PC-9 (cell line): ENCODE data around the gene TTF2. TPM values are rescaled to one million over a fixed set of nuclear protein-coding genes. Genes with fewer than 3 reads are reported as not detected.
A peak's percentile ranks its signal among the peaks of the same experiment; 100 is the strongest.

Source experiments
- BruUV-seq: library from RNA; stranded (reverse); fragments of 400-500 nt; replicated peaks from 2 replicates; lab custom pipeline; 2021; lab: Mats Ljungman, UMichigan
- CTCF ChIA-PET: fragments of 300-600 bp; sonication (Branson Sonifier 250); formaldehyde crosslinking; loops from one replicate; lab custom pipeline; 2022; ENCODE audit warnings: antibody characterized with exemption; lab: Charles Lee
- POLR2A ChIA-PET: fragments of 300-600 bp; sonication (Branson Sonifier 250); formaldehyde crosslinking; loops from one replicate; lab custom pipeline; 2022; ENCODE audit warnings: antibody characterized with exemption; ENCODE audit not compliant: unreplicated experiment; lab: Charles Lee
- DNase-seq, 2 experiments: peaks; one replicate each; pipeline versions ENCODE4 v3.0.0 to v3.0.0-alpha.2; 2015 to 2022; ENCODE audit warnings: mixed read lengths in 1 of 2
- H2AFZ ChIP-seq: fragments of 200-600 bp; sonication (generic); 2 replicates; pipeline ENCODE4 v1.8.1; 2017; ENCODE audit warnings: antibody characterized with exemption
- H3F3A ChIP-seq: fragments of 200-600 bp; sonication (generic); 2 replicates; pipeline ENCODE4 v1.8.1; 2017; ENCODE audit warnings: antibody characterized with exemption, mild to moderate bottlenecking, low read depth; ENCODE audit not compliant: insufficient read depth
- H3K27ac ChIP-seq: fragments of 200-600 bp; sonication (generic); 2 replicates; pipeline ENCODE4 v1.6.1; 2016; ENCODE audit warnings: mixed run types
- H3K27me3 ChIP-seq: fragments of 200-600 bp; sonication (generic); 2 replicates; pipeline ENCODE4 v1.6.1; 2016; ENCODE audit warnings: low read depth, mixed run types; ENCODE audit not compliant: insufficient read depth
- H3K36me3 ChIP-seq: fragments of 200-600 bp; sonication (generic); 2 replicates; pipeline ENCODE4 v1.6.1; 2016; ENCODE audit warnings: low read depth, mixed run types
- H3K4me1 ChIP-seq: fragments of 200-600 bp; sonication (generic); replicated peaks from 2 replicates; pipeline ENCODE4 v1.6.1; 2016; ENCODE audit warnings: mixed run types; ENCODE audit not compliant: insufficient read depth
- H3K4me2 ChIP-seq: fragments of 200-600 bp; sonication (generic); 2 replicates; pipeline ENCODE4 v1.6.1; 2017; ENCODE audit warnings: mixed run types
- H3K4me3 ChIP-seq: fragments of 200-600 bp; sonication (generic); 2 replicates; pipeline ENCODE4 v1.6.1; 2016; ENCODE audit warnings: mixed run types
- H3K79me2 ChIP-seq: fragments of 200-600 bp; sonication (generic); 2 replicates; pipeline ENCODE4 v1.6.1; 2017; ENCODE audit warnings: low read depth, mixed run types
- H3K9me2 ChIP-seq: fragments of 200-600 bp; sonication (generic); 2 replicates; pipeline ENCODE4 v1.8.1; 2017; ENCODE audit warnings: mild to moderate bottlenecking; ENCODE audit not compliant: insufficient read depth
- H3K9me3 ChIP-seq: fragments of 200-600 bp; sonication (generic); 2 replicates; pipeline ENCODE4 v1.8.1; 2016; ENCODE audit warnings: low read depth; ENCODE audit not compliant: insufficient read depth
- H4K20me1 ChIP-seq: fragments of 200-600 bp; sonication (generic); 2 replicates; pipeline ENCODE4 v1.8.1; 2017; ENCODE audit not compliant: insufficient read depth
- CTCF ChIP-seq: fragments of 200-600 bp; sonication (generic); conservative IDR thresholded peaks from 2 replicates; pipeline ENCODE4 v1.6.1; 2017; ENCODE audit warnings: mixed run types, antibody characterized with exemption, mild to moderate bottlenecking, moderate library complexity
- EZH2 ChIP-seq: fragments of 200-600 bp; sonication (generic); IDR thresholded peaks from 2 replicates; pipeline ENCODE4 v1.8.0; 2017; ENCODE audit warnings: antibody characterized with exemption, low read depth
- intact Hi-C: fragments of 100-400 bp; cut with micrococcal nuclease; formaldehyde crosslinking; loops from one replicate; pipeline ENCODE4 v1.10.0; 2022; ENCODE audit not compliant: unreplicated experiment
- total RNA-seq: library from RNA; stranded (reverse); gene quantifications from 2 replicates; pipeline ENCODE4 v1.2.3, GENCODE V29; 2021

Gene TTF2
- total RNA-seq, 1 experiment from 2014 or later: 62.2 TPM

- no peaks in the 10 kb centered on the region for H4K20me1 ChIP-seq
- H3K4me2 ChIP-seq: peak overlapping the region; percentile 73
- ChIA-PET POLR2A (interaction anchor here (0.5 to 0.9 kb wide), 2 partner anchors 9 to 64 kb away, joined by 5 to 7 read pairs; partner anchors contain the start of gene VTCN1), CTCF (no interaction called here)
- H3K27ac ChIP-seq: peak overlapping the region; percentile 89
- no peaks in the 10 kb centered on the region for H3K9me3 ChIP-seq
- DNase-seq: peak; percentile 79 to 99
- no peaks in the 10 kb centered on the region for H3K9me2 ChIP-seq
- H3K4me1 ChIP-seq: peaks cover 41% of the 10 kb centered on the region
- peaks cover 33% of the 10 kb centered on the region for H3F3A ChIP-seq
- intact Hi-C loops: loop anchor here (1.0 to 2.0 kb wide), 2 partner anchors 64 to 123 kb away; partner anchors contain the start of gene VTCN1
- H3K27me3 ChIP-seq: no peaks in the 10 kb centered on the region
- H3K4me3 ChIP-seq: peak overlapping the region; percentile 27; the same call in 1 of the 2 replicates
- TF ChIP-seq EZH2 (no peak), CTCF (no peak)
- BruUV-seq: no TSS peak
- peak overlapping the region; percentile 70 for H2AFZ ChIP-seq
- no peaks in the 10 kb centered on the region for H3K36me3 ChIP-seq
- H3K79me2 ChIP-seq: no peaks in the 10 kb centered on the region
Observed at GRCh38 chr1:117146575-117147340, 86.6 kb downstream of the TTF2 start.

GRCh38 chr1:117147341-117147831 is 87.3 kb downstream of the TTF2 start:
- peak overlapping the region; percentile 9; the same call in 1 of the 2 replicates for H3K4me3 ChIP-seq

More at GRCh38 chr1:117147341-117147831, 87.3 kb downstream of the TTF2 start:
- Histone ChIP-seq H3F3A (peaks cover 33% of the 10 kb centered on the region), H3K27ac (peak overlapping the region; percentile 89), H3K79me2 (no peaks in the 10 kb centered on the region), H3K9me3 (no peaks in the 10 kb centered on the region), H3K27me3 (no peaks in the 10 kb centered on the region), H2AFZ (no peak overlapping the region), H3K9me2 (no peaks in the 10 kb centered on the region), H3K4me2 (peak overlapping the region; percentile 73), H3K4me1 (peaks cover 41% of the 10 kb centered on the region), H3K36me3 (no peaks in the 10 kb centered on the region), H4K20me1 (no peaks in the 10 kb centered on the region)
- TSS peak; percentile 59 for BruUV-seq
- intact Hi-C loops: loop anchor here (1.0 to 2.0 kb wide), 2 partner anchors 63 to 122 kb away; partner anchors contain the start of gene VTCN1
- DNase-seq: peak in 1 of 2 experiments; percentile 7
- ChIA-PET POLR2A (interaction anchor here (0.9 kb wide), 1 partner anchor 64 kb away, joined by 7 read pairs; the partner anchor contains the start of gene VTCN1), CTCF (interaction anchor here (0.6 kb wide), 1 partner anchor 40 kb away, joined by 8 read pairs; no protein-coding TSS in a partner anchor)
- TF ChIP-seq CTCF (no peak), EZH2 (no peak)
